Vagina (tissue), 2 donors: ENCODE measurements around the gene HOXA7.

Experiments
- CTCF ChIP-seq, 3 experiments: fragments of 450-650 bp in 2 of 3; fragments of 200-600 bp in 1 of 3; sonication (generic) in 1 of 3; IDR thresholded peaks; one replicate each; pipeline ENCODE4 v1.5.1; 2017 to 2019; ENCODE audit warnings: antibody characterized with exemption in 3 of 3, mild to moderate bottlenecking in 2 of 3, moderate library complexity in 2 of 3
- POLR2A ChIP-seq, 2 donors: fragments of 450-650 bp; IDR thresholded peaks; one replicate each; pipeline ENCODE4 v1.6.1; 2017; ENCODE audit warnings: antibody characterized with exemption in 2 of 2, mild to moderate bottlenecking in 2 of 2, moderate library complexity in 2 of 2

DNA sequence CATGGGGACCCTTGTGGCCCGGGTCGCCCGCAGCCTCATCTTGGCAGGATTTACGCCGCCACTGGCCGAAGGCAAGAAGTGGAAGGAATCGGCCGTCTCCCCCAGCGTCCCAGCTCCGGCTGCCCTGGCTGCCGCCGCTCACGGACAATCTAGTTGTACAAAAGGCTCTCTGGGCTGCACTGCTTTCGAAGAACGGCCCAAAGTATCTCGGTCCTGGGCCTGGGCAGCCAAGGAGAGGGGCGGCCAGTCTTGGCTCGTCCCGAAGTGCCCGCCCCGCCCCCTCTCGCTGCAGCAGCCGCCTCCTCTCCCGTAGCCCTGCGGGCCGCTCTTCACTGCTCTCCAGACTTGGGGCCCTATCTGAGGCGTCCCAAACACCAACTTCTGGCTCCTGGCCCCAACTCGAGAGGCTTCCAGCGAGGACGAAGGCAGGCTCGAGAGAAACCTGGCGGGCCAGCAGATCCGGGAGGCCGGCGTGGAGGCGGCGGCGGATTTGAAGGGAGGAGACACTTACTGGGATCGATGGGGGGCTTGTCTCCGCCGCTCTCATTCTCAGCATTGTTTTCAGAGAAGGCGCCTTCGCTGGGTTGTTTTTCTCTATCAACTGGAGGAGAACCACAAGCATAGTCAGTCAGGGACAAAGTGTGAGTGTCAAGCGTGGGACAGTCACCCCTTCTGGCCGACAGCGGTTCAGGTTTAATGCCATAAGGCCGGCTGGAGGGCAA lies 8.1 kb upstream of the HOXA7 start:
- TF ChIP-seq CTCF (IDR thresholded peaks at IDR 0.05) = no peak
- TF ChIP-seq POLR2A (IDR thresholded peaks at IDR 0.05) = no peak
